ENCODE measurements around the gene LAMA2. TPM values are rescaled to one million over a fixed set of nuclear protein-coding genes. Genes with fewer than 3 reads are reported as not detected.

The LAMA2 gene
- total and polyA plus RNA-seq, 2 of the 8 experiments (the other 6 are each of a cell fraction or from before 2014, with no cell fraction given): 1.3 to 3.8 TPM

- TF ChIP-seq SP1 (IDR thresholded peaks at IDR 0.05; ENCODE audit: low read depth, low read length): no peak
Measured at GRCh38 chr6:129073051-129073450, 190.1 kb downstream of the LAMA2 start (continued).
